CD4-positive, alpha-beta T cell treated with Interleukin-6 at 100 ng/mL for 8 hours (primary cell): ENCODE data around the gene TOGARAM2.

Experiments used
- DNase-seq: peaks from one replicate; pipeline ENCODE4 v3.0.0-alpha.2; 2020; ENCODE audit warnings: mixed read lengths, low spot score

TOGARAM2 gene

DNA sequence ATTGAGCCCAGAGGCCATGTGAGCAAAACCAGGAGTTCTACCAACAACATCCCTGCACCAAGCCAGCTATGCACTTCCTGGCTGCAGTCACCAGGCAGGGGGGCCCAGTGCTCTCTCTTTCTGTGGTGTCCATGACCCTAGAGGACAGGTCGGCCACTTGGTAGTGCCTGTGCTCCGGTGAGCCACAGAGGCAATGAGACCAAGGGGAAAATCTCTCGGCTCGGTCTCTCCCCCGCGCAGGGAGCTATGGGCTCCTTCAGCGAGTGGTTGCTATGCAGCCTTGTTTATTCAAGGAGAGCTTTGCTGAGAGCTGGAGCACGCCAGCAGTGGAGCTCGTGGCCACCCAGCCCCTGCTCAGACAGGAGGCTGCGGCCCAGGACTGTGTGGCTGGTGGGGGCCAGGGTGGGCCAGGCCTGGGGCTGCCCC lies at the start of gene TOGARAM2:
Gene TOGARAM2 (plus strand): TSS at position 283 of the 426 bp plus-strand sequence. CDS start 13,537 bp downstream, outside the sequence.
- DNase-seq: no peak

GRCh38 chr2:28934769-28935168 lies 46.3 kb upstream of the TOGARAM2 start:
- no peak for DNase-seq

- DNase-seq: no peak
Observed at GRCh38 chr2:28941008-28941407, 40.1 kb upstream of the TOGARAM2 start.

DNA sequence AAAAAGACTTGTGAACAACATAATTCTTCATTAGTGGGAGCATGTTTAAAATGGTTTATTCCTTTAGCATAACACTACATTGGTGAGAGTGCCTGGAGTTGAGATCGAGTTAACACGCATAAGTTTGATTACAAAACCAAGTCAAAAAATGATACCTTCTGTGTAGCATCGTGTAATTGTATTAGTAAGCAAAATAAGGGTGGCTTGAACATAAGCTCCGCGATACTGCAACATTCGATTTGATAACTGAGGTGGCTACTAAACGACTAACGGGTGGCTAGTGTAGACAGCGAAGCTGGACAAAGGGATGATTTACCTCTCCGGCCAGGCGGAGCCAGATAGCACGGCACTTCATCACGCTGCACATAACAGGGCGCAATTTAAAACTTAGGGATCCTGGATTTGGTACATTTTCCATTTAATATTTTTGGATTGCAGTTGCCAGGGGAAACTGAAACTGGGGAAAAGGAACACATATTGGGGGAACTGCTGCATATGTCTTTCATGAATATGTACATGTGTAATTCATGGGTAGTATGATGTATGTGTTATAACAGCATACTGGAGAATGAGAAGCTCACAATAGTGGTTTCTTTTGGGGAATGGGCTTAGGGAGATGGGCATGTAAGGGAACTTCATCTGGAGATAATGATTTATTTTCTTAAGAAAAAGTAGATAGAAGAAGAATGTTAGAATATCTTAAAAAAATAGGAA lies 36.4 kb upstream of the TOGARAM2 start:
- no peak for DNase-seq

GRCh38 chr2:28948160-28948559 lies 32.9 kb upstream of the TOGARAM2 start:
- no peak for DNase-seq

- no peak for DNase-seq
Observed at GRCh38 chr2:28949190-28949589, 31.9 kb upstream of the TOGARAM2 start.

DNA sequence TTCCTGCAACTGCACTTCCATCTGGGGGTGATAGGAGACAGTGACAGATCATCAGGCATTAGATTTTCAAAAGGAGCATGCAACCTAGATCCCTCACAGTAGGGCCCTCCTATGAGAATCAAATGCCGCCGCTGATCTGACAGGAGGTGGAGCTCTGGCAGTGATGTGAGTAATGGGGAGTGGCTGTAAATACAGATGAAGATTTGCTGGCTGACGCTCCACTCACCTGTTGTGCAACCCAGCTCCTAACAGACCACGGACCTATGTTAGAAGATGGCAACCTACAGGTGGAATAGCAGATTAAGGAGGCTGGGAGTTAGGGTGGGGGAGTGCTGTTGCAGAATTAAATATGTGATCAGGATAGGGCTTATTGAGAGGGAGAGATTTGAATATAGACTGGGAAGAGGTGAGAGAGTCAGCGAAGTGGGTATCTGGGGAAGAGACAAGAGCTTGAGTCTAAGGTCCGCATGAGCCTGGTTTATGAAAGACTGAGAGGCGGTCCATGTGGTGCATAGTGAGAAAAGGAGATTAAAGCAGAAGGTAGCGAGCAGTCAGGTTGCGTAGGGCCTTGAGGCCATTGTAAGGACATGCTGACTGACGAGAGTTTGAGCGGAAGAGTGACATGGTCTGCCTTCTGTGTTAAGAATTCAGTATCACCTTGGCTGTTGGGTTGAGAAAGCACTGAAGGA lies 31.3 kb upstream of the TOGARAM2 start:
- no peak for DNase-seq

- no peak for DNase-seq
Observed at GRCh38 chr2:28950941-28951630, 30.0 kb upstream of the TOGARAM2 start.

GRCh38 chr2:28951910-28952835 lies 28.9 kb upstream of the TOGARAM2 start:
- no peak for DNase-seq

DNA sequence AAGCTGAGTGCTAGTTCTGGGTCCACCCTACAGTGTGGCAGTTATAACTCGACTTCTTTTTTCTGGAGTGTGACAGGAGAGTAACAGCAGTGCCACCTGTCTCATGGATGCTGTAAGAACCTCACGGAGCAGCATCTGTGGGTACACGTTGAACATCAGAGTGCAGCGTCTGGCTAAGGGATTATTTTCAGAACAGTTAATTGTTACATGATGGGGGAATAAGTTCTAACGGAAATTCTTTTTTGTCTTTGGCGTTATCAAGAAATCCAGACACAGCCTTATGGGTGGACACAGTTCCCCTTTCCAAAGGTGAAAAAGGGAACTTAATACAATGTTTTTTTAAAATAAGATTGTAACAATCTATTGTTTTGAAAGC lies 28.3 kb upstream of the TOGARAM2 start:
- no peak for DNase-seq

GRCh38 chr2:28955467-28955866 lies 25.6 kb upstream of the TOGARAM2 start:
- no peak for DNase-seq

- no peak for DNase-seq
Observed at GRCh38 chr2:28956415-28956826, 24.7 kb upstream of the TOGARAM2 start.

DNA sequence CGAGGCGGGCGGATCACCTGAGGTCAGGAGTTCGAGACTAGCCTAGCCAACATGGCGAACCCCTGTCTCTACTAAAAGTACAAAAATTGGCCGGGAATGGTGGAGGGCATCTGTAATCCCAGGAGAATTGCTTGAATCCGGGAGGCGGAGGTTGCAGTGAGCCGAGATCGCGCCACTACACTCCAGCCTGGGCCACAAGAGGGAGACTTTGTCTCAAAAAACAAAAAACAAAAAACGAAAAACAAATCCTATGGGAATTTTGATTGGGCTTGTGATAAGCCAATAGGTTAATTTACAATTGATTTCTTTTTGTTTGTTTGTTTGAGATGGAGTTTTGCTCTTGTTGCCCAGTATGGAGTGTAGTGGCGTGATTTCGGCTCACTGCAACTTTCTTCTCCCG lies 24.2 kb upstream of the TOGARAM2 start:
- no peak for DNase-seq

GRCh38 chr2:28958689-28959088 lies 22.4 kb upstream of the TOGARAM2 start:
- DNase-seq: peak; percentile 53

DNA sequence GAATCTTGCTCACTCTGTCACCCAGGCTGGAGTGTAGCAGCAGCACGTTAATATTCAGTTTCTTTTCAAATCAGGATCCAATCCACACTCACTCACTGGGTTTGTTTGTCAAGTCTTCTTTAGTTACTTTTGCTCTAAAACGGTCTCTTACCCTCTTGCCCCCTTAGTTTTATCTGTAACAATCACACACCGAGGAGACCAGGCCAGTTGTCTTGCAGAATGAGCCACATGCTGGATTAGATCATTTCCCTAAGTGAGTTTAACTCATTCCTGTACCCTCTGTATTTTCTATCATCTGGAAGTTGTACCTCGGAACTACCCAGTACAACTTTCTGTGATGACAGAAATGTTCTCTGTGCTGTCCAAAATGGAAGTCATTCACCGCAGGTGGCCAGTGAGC lies 20.7 kb upstream of the TOGARAM2 start:
- no peak for DNase-seq

DNA sequence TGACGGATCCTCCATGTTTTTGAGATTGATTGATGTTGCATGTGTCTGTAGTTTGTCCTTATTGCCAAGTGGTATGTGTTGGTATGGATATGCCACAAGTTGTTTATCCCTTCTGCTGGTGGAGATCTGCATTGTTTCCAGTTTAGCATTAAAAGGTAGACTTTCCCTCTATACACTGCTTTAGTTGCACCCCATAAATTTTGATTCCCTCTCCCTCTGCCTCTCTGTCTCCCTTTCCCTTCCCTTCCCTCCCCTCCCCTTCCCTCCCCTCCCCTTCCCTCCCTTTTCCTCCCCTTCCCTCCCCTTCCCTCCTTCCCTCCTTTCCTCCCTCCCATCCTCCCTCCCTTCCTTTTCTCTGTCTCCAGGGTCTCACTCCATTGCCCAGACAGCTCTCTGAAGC lies 18.6 kb upstream of the TOGARAM2 start:
- DNase-seq: no peak

- DNase-seq: no peak
Observed at GRCh38 chr2:28970464-28971160, 10.5 kb upstream of the TOGARAM2 start.

- DNase-seq: no peak
Observed at GRCh38 chr2:28972778-28973335, 8.2 kb upstream of the TOGARAM2 start.

DNA sequence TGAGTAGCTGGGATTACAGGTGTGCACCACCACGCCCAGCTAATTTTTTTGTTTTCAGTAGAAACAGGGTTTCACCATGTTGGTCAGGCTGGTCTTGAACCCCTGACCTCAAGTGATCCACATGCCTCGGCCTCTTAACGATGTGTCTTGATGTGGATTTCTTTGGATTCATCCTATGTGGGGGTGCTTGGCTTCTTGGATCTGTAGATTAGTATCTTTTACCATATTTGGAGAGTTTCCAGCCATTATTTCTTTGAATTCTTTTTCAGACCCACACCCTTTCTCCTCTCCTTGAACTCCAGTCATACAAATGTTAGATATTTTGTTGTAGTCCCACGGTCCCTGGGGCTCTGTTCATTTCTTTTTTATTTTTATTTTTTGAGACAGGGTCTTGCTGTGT lies 6.8 kb upstream of the TOGARAM2 start:
- DNase-seq: no peak

GRCh38 chr2:28975671-28976070 lies 5.4 kb upstream of the TOGARAM2 start:
- no peak for DNase-seq

DNA sequence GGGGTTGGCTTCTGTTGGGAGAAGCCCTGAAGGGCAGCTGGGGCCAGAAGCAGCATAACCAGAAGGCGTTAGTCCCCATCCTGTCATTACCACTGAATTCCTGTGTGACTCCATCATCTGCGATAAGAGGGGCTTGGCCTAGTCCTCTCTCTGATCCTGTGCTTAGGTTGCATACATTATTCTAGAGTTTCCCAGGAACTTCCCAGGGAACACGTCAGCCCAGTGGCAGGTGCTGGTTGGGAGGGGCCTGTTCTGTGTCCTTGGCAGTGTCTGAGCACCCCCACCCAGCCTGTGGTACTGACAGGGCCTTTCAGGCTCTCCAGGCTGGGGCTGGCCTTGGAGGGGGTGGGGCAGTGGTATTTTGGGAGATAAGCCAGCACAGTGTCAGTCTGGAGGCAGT lies 4.5 kb upstream of the TOGARAM2 start:
- DNase-seq: no peak
